ENCODE data around the gene HAPSTR1. TPM values are rescaled to one million over a fixed set of nuclear protein-coding genes. Genes with fewer than 3 reads are reported as not detected.

Gene HAPSTR1
- total and polyA plus RNA-seq, 2 of the 13 experiments (the other 11 are each of a cell fraction or from before 2014, with no cell fraction given), result 25.2 to 83.2 TPM

DNA sequence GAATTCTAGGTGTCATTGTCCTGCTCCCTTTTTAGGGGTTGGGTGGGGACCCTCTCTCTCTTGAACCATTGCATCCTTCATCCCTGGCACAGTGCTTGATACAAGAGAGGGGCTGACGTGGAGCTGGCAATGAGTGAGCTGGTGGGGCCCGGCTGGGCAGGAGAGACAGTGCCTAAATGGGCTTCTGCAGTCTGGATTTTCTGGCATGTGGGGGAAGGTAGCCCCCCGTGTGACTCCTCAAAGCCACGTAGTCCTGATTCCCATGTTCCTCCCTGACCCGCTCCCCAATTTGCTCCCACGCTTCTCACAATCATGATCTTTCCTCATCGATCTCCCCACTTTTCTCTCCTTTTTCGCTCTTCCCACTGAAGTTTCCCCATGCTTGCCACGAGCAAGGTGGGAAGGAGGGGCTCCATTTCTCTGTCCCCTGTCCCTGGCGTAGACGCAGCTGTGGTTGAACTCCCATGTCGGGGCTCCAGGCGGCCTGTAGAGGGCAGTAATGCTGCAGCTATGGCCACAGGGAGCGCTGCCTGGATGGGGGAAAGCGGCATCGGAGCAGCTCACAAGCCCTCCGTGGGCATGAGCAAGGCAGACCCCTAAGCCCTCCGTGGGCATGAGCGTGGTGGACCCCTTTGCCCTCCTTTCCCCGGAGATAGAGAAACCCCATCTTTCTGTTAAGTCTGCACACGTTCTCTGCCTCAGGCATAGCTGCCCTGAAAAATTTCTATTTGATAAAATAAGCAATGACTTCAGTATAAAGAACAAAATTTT, 47.5 kb downstream of the HAPSTR1 start (continued):
- TF ChIP-seq, protein P1, sequence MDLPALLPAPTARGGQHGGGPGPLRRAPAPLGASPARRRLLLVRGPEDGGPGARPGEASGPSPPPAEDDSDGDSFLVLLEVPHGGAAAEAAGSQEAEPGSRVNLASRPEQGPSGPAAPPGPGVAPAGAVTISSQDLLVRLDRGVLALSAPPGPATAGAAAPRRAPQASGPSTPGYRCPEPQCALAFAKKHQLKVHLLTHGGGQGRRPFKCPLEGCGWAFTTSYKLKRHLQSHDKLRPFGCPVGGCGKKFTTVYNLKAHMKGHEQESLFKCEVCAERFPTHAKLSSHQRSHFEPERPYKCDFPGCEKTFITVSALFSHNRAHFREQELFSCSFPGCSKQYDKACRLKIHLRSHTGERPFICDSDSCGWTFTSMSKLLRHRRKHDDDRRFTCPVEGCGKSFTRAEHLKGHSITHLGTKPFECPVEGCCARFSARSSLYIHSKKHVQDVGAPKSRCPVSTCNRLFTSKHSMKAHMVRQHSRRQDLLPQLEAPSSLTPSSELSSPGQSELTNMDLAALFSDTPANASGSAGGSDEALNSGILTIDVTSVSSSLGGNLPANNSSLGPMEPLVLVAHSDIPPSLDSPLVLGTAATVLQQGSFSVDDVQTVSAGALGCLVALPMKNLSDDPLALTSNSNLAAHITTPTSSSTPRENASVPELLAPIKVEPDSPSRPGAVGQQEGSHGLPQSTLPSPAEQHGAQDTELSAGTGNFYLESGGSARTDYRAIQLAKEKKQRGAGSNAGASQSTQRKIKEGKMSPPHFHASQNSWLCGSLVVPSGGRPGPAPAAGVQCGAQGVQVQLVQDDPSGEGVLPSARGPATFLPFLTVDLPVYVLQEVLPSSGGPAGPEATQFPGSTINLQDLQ (CRISPR knock-in tag; IDR thresholded peaks at IDR 0.05), result no peak
- TF ChIP-seq SOX5 (CRISPR knock-in tag; IDR thresholded peaks at IDR 0.05; ENCODE audit: borderline replicate concordance) (no peak), RFXANK (CRISPR knock-in tag; IDR thresholded peaks at IDR 0.05) (no peak), ATF7 (IDR thresholded peaks at IDR 0.05) (no peak), ATF7 (CRISPR knock-in tag; IDR thresholded peaks at IDR 0.05) (no peak), ZNF713 (CRISPR knock-in tag; IDR thresholded peaks at IDR 0.05) (peak; percentile 86; the same call in 1 of the 2 replicates), STAG1 (CRISPR knock-in tag; IDR thresholded peaks at IDR 0.05) (peak; percentile 91), ZNF616 (CRISPR knock-in tag; IDR thresholded peaks at IDR 0.05; ENCODE audit: low read depth) (0 out of 2 replicates have a peak, but pooled peaks have one; percentile 52), NR2F2 (IDR thresholded peaks at IDR 0.05; ENCODE audit: borderline replicate concordance, low read depth) (no peak)
- TF ChIP-seq, protein P2, sequence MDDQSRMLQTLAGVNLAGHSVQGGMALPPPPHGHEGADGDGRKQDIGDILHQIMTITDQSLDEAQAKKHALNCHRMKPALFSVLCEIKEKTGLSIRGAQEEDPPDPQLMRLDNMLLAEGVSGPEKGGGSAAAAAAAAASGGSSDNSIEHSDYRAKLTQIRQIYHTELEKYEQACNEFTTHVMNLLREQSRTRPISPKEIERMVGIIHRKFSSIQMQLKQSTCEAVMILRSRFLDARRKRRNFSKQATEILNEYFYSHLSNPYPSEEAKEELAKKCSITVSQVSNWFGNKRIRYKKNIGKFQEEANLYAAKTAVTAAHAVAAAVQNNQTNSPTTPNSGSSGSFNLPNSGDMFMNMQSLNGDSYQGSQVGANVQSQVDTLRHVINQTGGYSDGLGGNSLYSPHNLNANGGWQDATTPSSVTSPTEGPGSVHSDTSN (CRISPR knock-in tag; IDR thresholded peaks at IDR 0.05; ENCODE audit: borderline replicate concordance), result no peak
- TF ChIP-seq, protein P3, sequence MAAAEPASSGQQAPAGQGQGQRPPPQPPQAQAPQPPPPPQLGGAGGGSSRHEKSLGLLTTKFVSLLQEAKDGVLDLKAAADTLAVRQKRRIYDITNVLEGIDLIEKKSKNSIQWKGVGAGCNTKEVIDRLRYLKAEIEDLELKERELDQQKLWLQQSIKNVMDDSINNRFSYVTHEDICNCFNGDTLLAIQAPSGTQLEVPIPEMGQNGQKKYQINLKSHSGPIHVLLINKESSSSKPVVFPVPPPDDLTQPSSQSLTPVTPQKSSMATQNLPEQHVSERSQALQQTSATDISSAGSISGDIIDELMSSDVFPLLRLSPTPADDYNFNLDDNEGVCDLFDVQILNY (CRISPR knock-in tag; conservative IDR thresholded peaks at IDR 0.05), result no peak
- TF ChIP-seq, protein P4, sequence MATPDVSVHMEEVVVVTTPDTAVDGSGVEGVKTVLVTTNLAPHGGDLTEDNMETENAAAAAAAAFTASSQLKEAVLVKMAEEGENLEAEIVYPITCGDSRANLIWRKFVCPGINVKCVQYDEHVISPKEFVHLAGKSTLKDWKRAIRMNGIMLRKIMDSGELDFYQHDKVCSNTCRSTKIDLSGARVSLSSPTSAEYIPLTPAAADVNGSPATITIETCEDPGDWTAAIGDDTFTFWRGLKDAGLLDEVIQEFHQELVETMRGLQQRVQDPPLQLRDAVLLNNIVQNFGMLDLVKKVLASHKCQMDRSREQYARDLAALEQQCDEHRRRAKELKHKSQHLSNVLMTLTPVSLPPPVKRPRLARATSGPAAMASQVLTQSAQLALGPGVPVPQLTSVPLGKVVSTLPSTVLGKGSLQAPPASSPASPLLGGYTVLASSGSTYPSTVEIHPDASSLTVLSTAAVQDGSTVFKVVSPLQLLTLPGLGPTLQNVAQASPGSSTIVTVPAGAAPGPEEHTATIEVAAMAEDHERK (CRISPR knock-in tag; IDR thresholded peaks at IDR 0.05; ENCODE audit: low read depth), result no peak
- TF ChIP-seq, protein P5, sequence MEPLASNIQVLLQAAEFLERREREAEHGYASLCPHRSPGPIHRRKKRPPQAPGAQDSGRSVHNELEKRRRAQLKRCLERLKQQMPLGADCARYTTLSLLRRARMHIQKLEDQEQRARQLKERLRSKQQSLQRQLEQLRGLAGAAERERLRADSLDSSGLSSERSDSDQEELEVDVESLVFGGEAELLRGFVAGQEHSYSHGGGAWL (CRISPR knock-in tag; IDR thresholded peaks at IDR 0.05), result no peak
- TF ChIP-seq, protein P6, sequence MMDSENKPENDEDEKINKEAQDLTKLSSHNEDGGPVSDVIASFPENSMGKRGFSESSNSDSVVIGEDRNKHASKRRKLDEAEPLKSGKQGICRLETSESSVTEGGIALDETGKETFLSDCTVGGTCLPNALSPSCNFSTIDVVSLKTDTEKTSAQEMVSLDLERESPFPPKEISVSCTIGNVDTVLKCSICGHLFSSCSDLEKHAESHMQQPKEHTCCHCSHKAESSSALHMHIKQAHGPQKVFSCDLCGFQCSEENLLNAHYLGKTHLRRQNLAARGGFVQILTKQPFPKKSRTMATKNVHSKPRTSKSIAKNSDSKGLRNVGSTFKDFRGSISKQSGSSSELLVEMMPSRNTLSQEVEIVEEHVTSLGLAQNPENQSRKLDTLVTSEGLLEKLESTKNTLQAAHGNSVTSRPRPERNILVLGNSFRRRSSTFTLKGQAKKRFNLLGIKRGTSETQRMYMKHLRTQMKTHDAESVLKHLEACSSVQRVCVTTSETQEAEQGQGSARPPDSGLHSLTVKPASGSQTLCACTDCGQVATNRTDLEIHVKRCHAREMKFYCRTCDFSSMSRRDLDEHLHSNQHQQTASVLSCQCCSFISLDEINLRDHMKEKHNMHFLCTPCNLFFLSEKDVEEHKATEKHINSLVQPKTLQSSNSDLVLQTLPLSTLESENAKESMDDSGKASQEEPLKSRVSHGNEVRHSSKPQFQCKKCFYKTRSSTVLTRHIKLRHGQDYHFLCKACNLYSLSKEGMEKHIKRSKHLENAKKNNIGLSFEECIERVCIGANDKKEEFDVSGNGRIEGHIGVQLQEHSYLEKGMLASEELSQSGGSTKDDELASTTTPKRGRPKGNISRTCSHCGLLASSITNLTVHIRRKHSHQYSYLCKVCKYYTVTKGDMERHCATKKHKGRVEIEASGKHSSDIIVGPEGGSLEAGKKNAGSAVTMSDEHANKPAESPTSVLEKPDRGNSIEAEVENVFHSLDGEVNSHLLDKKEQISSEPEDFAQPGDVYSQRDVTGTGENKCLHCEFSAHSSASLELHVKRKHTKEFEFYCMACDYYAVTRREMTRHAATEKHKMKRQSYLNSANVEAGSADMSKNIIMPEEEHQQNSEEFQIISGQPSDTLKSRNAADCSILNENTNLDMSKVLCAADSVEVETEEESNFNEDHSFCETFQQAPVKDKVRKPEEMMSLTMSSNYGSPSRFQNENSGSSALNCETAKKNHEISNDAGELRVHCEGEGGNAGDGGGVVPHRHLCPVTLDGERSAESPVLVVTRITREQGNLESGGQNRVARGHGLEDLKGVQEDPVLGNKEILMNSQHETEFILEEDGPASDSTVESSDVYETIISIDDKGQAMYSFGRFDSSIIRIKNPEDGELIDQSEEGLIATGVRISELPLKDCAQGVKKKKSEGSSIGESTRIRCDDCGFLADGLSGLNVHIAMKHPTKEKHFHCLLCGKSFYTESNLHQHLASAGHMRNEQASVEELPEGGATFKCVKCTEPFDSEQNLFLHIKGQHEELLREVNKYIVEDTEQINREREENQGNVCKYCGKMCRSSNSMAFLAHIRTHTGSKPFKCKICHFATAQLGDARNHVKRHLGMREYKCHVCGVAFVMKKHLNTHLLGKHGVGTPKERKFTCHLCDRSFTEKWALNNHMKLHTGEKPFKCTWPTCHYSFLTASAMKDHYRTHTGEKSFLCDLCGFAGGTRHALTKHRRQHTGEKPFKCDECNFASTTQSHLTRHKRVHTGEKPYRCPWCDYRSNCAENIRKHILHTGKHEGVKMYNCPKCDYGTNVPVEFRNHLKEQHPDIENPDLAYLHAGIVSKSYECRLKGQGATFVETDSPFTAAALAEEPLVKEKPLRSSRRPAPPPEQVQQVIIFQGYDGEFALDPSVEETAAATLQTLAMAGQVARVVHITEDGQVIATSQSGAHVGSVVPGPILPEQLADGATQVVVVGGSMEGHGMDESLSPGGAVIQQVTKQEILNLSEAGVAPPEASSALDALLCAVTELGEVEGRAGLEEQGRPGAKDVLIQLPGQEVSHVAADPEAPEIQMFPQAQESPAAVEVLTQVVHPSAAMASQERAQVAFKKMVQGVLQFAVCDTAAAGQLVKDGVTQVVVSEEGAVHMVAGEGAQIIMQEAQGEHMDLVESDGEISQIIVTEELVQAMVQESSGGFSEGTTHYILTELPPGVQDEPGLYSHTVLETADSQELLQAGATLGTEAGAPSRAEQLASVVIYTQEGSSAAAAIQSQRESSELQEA (CRISPR knock-in tag; IDR thresholded peaks at IDR 0.05; ENCODE audit: not compliant biosample characterization), result peak; percentile 21
